Transverse colon (tissue), 4 donors: ENCODE data around the gene EZH1. TPM values are rescaled to one million over a fixed set of nuclear protein-coding genes. Genes with fewer than 3 reads are reported as not detected.

Source experiments
- DNase-seq: peaks from one replicate; pipeline ENCODE4 v3.0.0-alpha.2; 2019
- H3K27ac ChIP-seq, 4 donors: fragments of 200-600 bp; sonication (generic); 2 replicates each; pipeline ENCODE4 v1.5.1; 2016 to 2018; ENCODE audit warnings: inconsistent platforms in 4 of 4
- H3K27me3 ChIP-seq: fragments of 200-600 bp; sonication (generic); 2 replicates; pipeline ENCODE4 v1.5.1; 2017; ENCODE audit warnings: inconsistent platforms
- H3K36me3 ChIP-seq, 4 donors: fragments of 200-600 bp; sonication (generic); 2 replicates each; pipeline ENCODE4 v1.5.1; 2017 to 2019; ENCODE audit warnings: inconsistent platforms in 4 of 4
- H3K4me1 ChIP-seq, 4 donors: fragments of 200-600 bp; sonication (generic); 2 replicates each; pipeline ENCODE4 v1.5.1; 2017 to 2020; ENCODE audit warnings: inconsistent platforms in 4 of 4
- H3K4me3 ChIP-seq, 4 donors: fragments of 200-600 bp; sonication (generic); 1 replicate in 1 of 4; 2 replicates in 3 of 4; pipeline versions ENCODE4 v1.5.1 to v1.6.1; 2017 to 2019; ENCODE audit warnings: inconsistent platforms in 4 of 4
- H3K9me3 ChIP-seq, 2 donors: fragments of 200-600 bp; sonication (generic); 2 replicates each; pipeline ENCODE4 v1.5.1; 2017 to 2019; ENCODE audit warnings: inconsistent platforms in 2 of 2
- EP300 ChIP-seq: sonication (generic); formaldehyde crosslinking; IDR thresholded peaks from one replicate; pipeline ENCODE4 v1.6.1; 2017; ENCODE audit warnings: antibody characterized with exemption, low read depth
- POLR2A ChIP-seq: fragments of 450-650 bp; IDR thresholded peaks from one replicate; pipeline ENCODE4 v1.6.1; 2016; ENCODE audit warnings: antibody characterized with exemption, mild to moderate bottlenecking, moderate library complexity
- POLR2AphosphoS5 ChIP-seq, 3 donors: sonication (generic); formaldehyde crosslinking; IDR thresholded peaks; one replicate each; pipeline ENCODE4 v1.6.1; 2016; ENCODE audit warnings: antibody characterized with exemption in 3 of 3
- WGBS, 2 donors: methylation state at CpG; one replicate each; pipeline ENCODE4 v1.1.5; 2018; ENCODE audit warnings: low coverage in 1 of 2; 5-methylcytosine and 5-hydroxymethylcytosine counted together
- in situ Hi-C, 4 donors: fragments of 200-750 bp; cut with MboI; loops; one replicate each; pipeline versions ENCODE4 v1.15.0 to v1.15.1; 2017; ENCODE audit warnings: low sequenced_read_pairs in 3 of 4, low pct_ligation_motif_present in 1 of 4, low pct_unique_long_range_greater_than_20kb in 1 of 4
- intact Hi-C: fragments of 100-400 bp; cut with DNase I; formaldehyde crosslinking; loops from one replicate; pipeline ENCODE4 v1.15.1; 2023; ENCODE audit warnings: low total_unique reads
- total RNA-seq, 4 donors: library from RNA; depleted of rRNA; stranded (reverse); fragments of >200 nt; gene quantifications; one replicate each; pipeline ENCODE4 v1.1.0, GENCODE V29; 2016
- TF ChIP-seq, protein P1 (sequence below), 5 experiments: fragments of 200-600 bp in 3 of 5; fragments of 450-650 bp in 2 of 5; sonication (generic) in 3 of 5; IDR thresholded peaks; 1 replicate in 2 of 5; 2 replicates in 3 of 5; pipeline ENCODE4 v1.5.1; 2016 to 2017; ENCODE audit warnings: antibody characterized with exemption in 5 of 5, inconsistent platforms in 3 of 5, mild to moderate bottlenecking in 2 of 5, moderate library complexity in 1 of 5

The EZH1 gene
- total RNA-seq, 4 donors from 2014 or later, result 30.4 to 159 (median 43.4) TPM

DNA sequence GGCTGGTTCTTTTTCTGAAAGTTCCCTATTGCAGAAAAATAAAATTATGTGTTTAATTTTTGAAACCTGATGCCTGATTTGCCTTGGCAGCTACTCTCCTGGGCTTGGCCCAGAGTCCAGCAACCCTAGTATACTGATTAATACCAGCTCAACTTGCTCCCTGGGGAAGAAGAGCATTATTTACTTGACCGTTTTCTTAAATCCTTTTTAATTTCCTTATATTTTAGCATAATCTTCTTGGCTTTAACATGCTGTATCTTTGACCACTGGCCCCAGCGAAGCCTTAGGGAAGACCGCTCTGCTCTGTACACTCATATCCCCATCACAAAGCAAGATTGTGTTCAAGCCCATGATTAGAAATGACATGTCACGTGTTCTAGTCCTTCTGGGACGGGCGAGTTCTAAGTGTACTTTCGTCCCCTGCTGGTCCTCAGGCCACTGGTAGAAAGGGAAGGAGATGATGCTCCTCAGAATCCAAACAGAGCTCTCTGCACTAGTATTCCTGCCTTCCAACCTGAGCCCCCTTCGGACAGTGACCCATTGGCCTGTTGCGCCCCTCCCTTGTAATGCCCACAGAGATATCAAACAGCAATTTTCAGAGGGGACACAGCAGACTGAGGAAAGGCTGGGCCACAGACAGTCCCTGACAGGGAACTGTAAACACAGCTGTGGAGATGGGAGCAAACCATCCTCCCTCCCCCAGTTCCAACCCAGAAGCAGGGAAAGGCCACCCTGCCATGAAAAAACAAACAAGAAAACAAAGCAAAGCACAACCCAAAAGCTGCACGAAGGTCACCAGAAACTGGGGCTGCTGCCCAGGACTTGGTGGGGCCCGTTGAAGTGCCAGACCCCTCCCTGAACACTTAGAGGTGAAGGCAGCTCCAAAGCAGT lies 4.3 kb upstream of the EZH1 start:
- intact Hi-C loops (no loop called here), in situ Hi-C loops (no loop called here)
- H3K4me3 ChIP-seq, result no peak overlapping the region
- H3K27ac ChIP-seq, result peak overlapping the region; percentile 6 to 62 (median 34)
- peaks cover 3 to 9% (median 6%) of the 10 kb centered on the region in 4 donors for H3K4me1 ChIP-seq
- H3K9me3 ChIP-seq, result no peaks in the 10 kb centered on the region
- H3K27me3 ChIP-seq, result no peaks in the 10 kb centered on the region
- H3K36me3 ChIP-seq, result no peaks in the 10 kb centered on the region
- WGBS, 2 donors, result 69 to 75% methylated on average over 7 to 11 of the region's 11 CpGs
- no peak for DNase-seq
- TF ChIP-seq EP300 (no peak), POLR2AphosphoS5 (IDR thresholded peaks at IDR 0.05) (no peak), POLR2A (no peak)
- TF ChIP-seq, protein P1, sequence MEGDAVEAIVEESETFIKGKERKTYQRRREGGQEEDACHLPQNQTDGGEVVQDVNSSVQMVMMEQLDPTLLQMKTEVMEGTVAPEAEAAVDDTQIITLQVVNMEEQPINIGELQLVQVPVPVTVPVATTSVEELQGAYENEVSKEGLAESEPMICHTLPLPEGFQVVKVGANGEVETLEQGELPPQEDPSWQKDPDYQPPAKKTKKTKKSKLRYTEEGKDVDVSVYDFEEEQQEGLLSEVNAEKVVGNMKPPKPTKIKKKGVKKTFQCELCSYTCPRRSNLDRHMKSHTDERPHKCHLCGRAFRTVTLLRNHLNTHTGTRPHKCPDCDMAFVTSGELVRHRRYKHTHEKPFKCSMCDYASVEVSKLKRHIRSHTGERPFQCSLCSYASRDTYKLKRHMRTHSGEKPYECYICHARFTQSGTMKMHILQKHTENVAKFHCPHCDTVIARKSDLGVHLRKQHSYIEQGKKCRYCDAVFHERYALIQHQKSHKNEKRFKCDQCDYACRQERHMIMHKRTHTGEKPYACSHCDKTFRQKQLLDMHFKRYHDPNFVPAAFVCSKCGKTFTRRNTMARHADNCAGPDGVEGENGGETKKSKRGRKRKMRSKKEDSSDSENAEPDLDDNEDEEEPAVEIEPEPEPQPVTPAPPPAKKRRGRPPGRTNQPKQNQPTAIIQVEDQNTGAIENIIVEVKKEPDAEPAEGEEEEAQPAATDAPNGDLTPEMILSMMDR (IDR thresholded peaks at IDR 0.05), result no peak

DNA sequence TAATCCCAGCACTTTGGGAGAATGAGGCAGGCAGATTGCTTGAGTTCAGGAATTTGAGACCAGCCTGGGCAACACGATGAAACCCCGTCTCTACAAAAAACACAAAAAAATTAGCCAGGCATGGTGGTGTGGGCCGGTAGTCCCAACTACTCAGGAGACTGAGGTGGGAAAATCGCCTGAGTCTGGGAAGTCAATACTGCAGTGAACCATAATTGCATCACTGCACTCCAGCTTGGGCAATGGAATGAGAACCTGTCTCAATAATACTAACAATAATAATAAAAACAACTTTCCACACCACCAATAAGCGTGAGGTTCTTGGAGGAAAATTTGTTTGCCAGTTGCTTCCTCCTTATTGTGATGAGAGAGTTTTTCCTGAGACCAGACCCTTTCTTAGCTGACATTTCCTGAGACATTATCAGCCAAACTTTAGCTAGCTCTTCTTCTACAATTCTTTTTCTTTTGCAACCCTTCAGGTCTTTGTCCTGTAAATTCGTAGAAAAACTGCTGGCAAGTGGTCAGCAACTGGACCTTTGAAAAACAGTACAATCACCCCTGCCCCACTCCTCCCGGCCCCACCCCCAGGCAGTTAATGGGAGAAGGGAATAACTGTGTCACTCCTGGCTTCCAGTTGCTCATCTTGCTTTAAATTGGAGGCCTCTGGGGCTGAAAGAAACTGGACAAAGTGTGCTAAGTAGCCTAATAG lies 3.5 kb upstream of the EZH1 start:
- DNase-seq, result no peak
- Histone ChIP-seq H3K27ac (peak overlapping the region in 3 of 4 donors; percentile 6 to 62 (median 50)), H3K27me3 (no peaks in the 10 kb centered on the region), H3K4me1 (peaks cover 11 to 17% (median 13%) of the 10 kb centered on the region in 4 donors), H3K9me3 (no peaks in the 10 kb centered on the region), H3K36me3 (no peaks in the 10 kb centered on the region), H3K4me3 (no peak overlapping the region)
- intact Hi-C loops (no loop called here), in situ Hi-C loops (no loop called here)
- 69 to 89% methylated on average over 3 to 7 of the region's 7 CpGs for WGBS, 2 donors
- TF ChIP-seq, protein P1 (IDR thresholded peaks at IDR 0.05), result no peak
- TF ChIP-seq POLR2A, result no peak
- TF ChIP-seq POLR2AphosphoS5 (IDR thresholded peaks at IDR 0.05), result no peak
- TF ChIP-seq EP300, result no peak

DNA sequence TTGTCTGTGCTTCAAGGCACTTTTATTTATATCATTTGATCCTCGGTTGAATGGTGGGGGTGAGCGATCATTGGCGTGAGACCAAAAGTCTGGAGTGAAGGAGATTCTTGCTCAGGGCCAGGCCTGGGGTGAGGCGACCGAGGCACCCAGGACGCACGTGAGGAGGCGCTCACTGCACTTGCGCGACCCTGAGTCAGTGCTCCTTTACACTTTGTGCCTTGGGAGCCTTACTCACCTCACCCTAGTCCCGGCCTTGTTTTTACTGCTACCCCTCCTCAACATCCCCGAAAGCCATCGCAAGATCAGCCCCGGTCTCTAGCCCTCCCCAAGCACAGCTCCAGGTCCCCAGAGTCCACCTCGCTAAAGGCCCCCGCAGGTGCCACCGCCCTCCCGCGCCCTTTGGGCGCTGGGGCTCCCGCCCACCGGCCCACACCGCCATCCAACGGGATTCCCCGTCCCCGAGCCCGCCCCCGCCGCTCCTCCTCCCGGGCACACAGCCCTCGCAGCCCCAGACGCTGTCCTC lies 496 bp downstream of the EZH1 start:
- intact Hi-C loops, result no loop called here
- 0 to 2% methylated on average over 9 to 31 of the region's 32 CpGs for WGBS, 2 donors

More for the DNA sequence above, 496 bp downstream of the EZH1 start:
- in situ Hi-C loops, result no loop called here
- Histone ChIP-seq H3K4me1 (peaks cover 12 to 18% (median 14%) of the 10 kb centered on the region in 4 donors), H3K27ac (peak overlapping the region; percentile 85 to 93 (median 90)), H3K27me3 (no peaks in the 10 kb centered on the region), H3K4me3 (peak overlapping the region; percentile 49 to 88 (median 60)), H3K9me3 (no peaks in the 10 kb centered on the region), H3K36me3 (no peaks in the 10 kb centered on the region)
- TF ChIP-seq POLR2A, result no peak
- TF ChIP-seq, protein P1 (IDR thresholded peaks at IDR 0.05), result peak in 1 of 5 experiments; percentile 6
- DNase-seq, result peak; percentile 80
